KMS-11 (cell line): ENCODE results near the gene TRIM4.

Source experiments
- H2AFZ ChIP-seq: fragments of 200-600 bp; sonication (generic); 2 replicates; pipeline ENCODE4 v1.6.1; 2016; ENCODE audit warnings: antibody characterized with exemption, mixed run types, low read depth
- H3K27ac ChIP-seq: fragments of 200-600 bp; sonication (generic); 2 replicates; pipeline ENCODE4 v1.6.1; 2016; ENCODE audit warnings: mild to moderate bottlenecking, mixed run types
- H3K27me3 ChIP-seq: fragments of 200-600 bp; sonication (generic); 2 replicates; pipeline ENCODE4 v1.6.1; 2017; ENCODE audit warnings: mild to moderate bottlenecking, low read depth, mixed run types, moderate library complexity; ENCODE audit not compliant: insufficient read depth
- H3K36me3 ChIP-seq: fragments of 200-600 bp; sonication (generic); 2 replicates; pipeline ENCODE4 v1.6.1; 2017; ENCODE audit warnings: mild to moderate bottlenecking, mixed run types; ENCODE audit not compliant: insufficient read depth
- H3K4me1 ChIP-seq: fragments of 200-600 bp; sonication (generic); 2 replicates; pipeline ENCODE4 v1.6.1; 2016; ENCODE audit warnings: mild to moderate bottlenecking, low read depth, mixed run types; ENCODE audit not compliant: poor library complexity, severe bottlenecking
- H3K4me2 ChIP-seq: fragments of 200-600 bp; sonication (generic); 2 replicates; pipeline ENCODE4 v1.7.0; 2016; ENCODE audit warnings: mild to moderate bottlenecking, mixed run types
- H3K4me3 ChIP-seq: fragments of 200-600 bp; sonication (generic); IDR thresholded peaks from 2 replicates; pipeline ENCODE4 v1.6.1; 2017; ENCODE audit warnings: low read depth, low read length, mixed read lengths; ENCODE audit not compliant: insufficient read depth
- H3K79me2 ChIP-seq: fragments of 200-600 bp; sonication (generic); 2 replicates; pipeline ENCODE4 v1.6.1; 2016; ENCODE audit warnings: low read depth, mixed run types; ENCODE audit not compliant: insufficient read depth
- H3K9ac ChIP-seq: fragments of 200-600 bp; sonication (generic); 2 replicates; pipeline ENCODE4 v1.6.1; 2016; ENCODE audit warnings: mild to moderate bottlenecking, mixed run types
- H4K20me1 ChIP-seq: fragments of 200-600 bp; sonication (generic); 2 replicates; pipeline ENCODE4 v1.6.1; 2016; ENCODE audit warnings: mild to moderate bottlenecking, mixed run types; ENCODE audit not compliant: insufficient read depth
- TF ChIP-seq, protein P1 (sequence below): fragments of 200-600 bp; sonication (generic); conservative IDR thresholded peaks from 2 replicates; pipeline ENCODE4 v1.6.1; 2017; ENCODE audit warnings: low read depth, mild to moderate bottlenecking, antibody characterized with exemption, low read length, moderate library complexity, mixed read lengths

The TRIM4 gene

DNA sequence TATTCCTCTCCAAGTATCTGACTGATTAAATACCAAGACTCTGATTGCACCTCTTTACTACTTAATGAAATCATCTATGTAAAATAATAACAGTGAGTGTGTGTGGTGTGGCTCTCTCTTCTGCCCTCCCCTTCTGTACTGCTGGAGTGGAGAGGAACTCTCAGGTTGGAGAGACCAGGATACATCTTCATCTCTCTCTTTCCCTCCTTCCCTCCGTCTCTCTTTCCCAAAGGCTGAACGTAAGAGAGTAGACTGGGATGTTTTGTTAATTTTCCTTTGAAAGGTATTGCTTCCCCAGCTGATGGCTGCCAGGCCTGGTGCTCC lies 10.4 kb upstream of the TRIM4 start:
- Histone ChIP-seq H3K36me3 (no peaks in the 10 kb centered on the region), H3K9ac (no peak overlapping the region), H3K4me3 (no peak overlapping the region), H3K27ac (no peak overlapping the region), H3K79me2 (no peaks in the 10 kb centered on the region), H3K4me1 (no peaks in the 10 kb centered on the region), H4K20me1 (no peaks in the 10 kb centered on the region), H2AFZ (no peak overlapping the region), H3K4me2 (no peak overlapping the region), H3K27me3 (peaks cover 25% of the 10 kb centered on the region; the same call in 1 of the 2 replicates)
- TF ChIP-seq, protein P1, sequence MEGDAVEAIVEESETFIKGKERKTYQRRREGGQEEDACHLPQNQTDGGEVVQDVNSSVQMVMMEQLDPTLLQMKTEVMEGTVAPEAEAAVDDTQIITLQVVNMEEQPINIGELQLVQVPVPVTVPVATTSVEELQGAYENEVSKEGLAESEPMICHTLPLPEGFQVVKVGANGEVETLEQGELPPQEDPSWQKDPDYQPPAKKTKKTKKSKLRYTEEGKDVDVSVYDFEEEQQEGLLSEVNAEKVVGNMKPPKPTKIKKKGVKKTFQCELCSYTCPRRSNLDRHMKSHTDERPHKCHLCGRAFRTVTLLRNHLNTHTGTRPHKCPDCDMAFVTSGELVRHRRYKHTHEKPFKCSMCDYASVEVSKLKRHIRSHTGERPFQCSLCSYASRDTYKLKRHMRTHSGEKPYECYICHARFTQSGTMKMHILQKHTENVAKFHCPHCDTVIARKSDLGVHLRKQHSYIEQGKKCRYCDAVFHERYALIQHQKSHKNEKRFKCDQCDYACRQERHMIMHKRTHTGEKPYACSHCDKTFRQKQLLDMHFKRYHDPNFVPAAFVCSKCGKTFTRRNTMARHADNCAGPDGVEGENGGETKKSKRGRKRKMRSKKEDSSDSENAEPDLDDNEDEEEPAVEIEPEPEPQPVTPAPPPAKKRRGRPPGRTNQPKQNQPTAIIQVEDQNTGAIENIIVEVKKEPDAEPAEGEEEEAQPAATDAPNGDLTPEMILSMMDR: no peak

DNA sequence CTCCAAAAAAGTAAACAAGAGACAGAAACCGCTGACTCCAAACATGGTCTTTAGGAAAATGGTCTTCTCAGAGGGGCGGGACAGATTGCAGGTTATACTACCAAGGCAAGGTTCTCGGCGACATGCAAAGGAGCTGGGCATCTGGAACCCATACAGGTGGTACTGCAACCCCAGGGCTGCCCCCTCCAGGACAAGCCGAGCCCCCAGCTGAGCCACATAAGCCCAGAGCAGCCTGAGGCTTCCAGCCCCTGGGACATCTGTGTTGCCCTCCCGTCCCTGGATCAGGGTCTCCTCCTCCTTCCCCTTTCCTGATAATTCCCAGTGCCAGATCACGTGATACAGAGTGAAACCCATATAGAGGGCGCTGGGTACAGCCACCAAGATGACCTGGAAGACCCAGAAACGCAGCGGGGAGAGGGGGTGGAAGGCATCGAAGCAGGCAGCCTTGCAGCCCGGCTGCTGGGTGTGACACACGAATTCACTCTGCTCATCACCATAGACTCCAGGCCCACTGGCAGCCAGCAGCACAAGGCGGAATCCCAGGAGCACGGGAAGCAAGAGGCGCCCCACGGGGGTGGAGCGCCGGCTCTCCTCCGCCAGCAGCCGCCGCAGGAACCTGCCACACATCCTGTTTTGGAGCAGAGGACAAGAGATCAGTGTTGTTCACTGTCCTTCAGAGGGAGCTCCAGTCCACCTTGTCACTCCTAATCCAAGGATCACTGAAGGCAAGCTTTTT lies 9.8 kb upstream of the TRIM4 start, which contains the start of gene GJC3:
GJC3 (minus strand) TSS at position 627 of the 736 bp plus-strand sequence; CDS start at position 627, 0 bp downstream.
- Histone ChIP-seq H3K9ac (no peak within 1 kb of the TSS), H3K4me3 (no peak within 1 kb of the TSS), H3K4me2 (no peak within 1 kb of the TSS), H3K4me1 (no peaks in the 10 kb centered on the region), H3K79me2 (no peaks in the 10 kb centered on the region), H2AFZ (no peak within 1 kb of the TSS), H4K20me1 (no peaks in the 10 kb centered on the region), H3K27me3 (peaks cover 25% of the 10 kb centered on the region; the same call in 1 of the 2 replicates), H3K36me3 (no peaks in the 10 kb centered on the region), H3K27ac (no peak within 1 kb of the TSS)
- TF ChIP-seq, protein P1: no peak

DNA sequence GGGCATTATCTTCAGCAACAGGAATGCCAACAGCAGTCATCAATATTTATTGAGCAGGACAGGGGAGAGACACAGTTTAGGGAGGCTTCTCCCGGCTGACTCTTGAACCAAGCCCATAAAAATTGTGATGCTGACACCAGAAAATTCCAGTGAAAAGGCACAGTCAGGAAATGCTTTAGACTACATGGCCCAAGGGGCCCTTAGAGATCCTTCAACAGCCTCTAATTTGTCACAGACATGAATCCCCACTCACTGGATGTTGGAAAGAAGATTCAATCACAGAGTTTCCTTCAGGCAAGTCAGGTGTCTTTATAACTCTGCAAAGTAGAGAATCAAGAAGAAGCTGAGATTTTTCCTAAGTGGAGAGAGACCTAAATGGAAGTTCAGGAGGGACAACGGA lies 8.9 kb upstream of the TRIM4 start:
- Histone ChIP-seq H3K27me3 (peaks cover 25% of the 10 kb centered on the region; the same call in 1 of the 2 replicates), H3K4me2 (no peak overlapping the region), H2AFZ (no peak overlapping the region), H4K20me1 (no peaks in the 10 kb centered on the region), H3K4me3 (no peak overlapping the region), H3K36me3 (no peaks in the 10 kb centered on the region), H3K27ac (no peak overlapping the region), H3K9ac (no peak overlapping the region), H3K4me1 (no peaks in the 10 kb centered on the region), H3K79me2 (no peaks in the 10 kb centered on the region)
- TF ChIP-seq, protein P1: no peak

DNA sequence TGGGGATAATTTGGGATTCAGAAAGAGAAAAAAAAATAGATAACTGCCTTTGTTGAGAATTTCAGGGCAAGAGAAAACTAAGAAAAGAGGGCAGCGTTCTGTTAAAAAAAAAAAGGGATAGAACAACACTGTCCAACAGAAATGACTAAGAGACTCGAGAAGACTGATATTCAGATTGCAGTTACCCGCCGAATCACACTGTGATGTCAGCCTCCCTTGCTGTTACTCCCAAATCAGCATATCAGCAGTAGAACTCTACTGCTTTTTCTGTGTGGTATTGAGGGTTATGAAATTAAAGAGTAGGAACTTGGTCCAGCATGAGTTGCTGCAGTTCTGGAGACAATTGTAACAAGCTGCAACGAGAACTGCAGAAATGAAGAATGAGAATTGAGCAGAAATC lies 8.2 kb upstream of the TRIM4 start:
- Histone ChIP-seq H3K79me2 (no peaks in the 10 kb centered on the region), H4K20me1 (no peaks in the 10 kb centered on the region), H2AFZ (no peak overlapping the region), H3K9ac (no peak overlapping the region), H3K4me2 (no peak overlapping the region), H3K4me3 (no peak overlapping the region), H3K27me3 (peaks cover 25% of the 10 kb centered on the region; the same call in 1 of the 2 replicates), H3K27ac (no peak overlapping the region), H3K36me3 (no peaks in the 10 kb centered on the region), H3K4me1 (no peaks in the 10 kb centered on the region)
- TF ChIP-seq, protein P1: no peak
